ENCODE data around the gene TMEM222. TPM values are rescaled to one million over a fixed set of nuclear protein-coding genes. Genes with fewer than 3 reads are reported as not detected.
A peak's percentile ranks its signal among the peaks of the same experiment; 100 is the strongest.

The TMEM222 gene
- total RNA-seq, 2 donors from 2014 or later: 31.5 to 45.1 TPM

DNA sequence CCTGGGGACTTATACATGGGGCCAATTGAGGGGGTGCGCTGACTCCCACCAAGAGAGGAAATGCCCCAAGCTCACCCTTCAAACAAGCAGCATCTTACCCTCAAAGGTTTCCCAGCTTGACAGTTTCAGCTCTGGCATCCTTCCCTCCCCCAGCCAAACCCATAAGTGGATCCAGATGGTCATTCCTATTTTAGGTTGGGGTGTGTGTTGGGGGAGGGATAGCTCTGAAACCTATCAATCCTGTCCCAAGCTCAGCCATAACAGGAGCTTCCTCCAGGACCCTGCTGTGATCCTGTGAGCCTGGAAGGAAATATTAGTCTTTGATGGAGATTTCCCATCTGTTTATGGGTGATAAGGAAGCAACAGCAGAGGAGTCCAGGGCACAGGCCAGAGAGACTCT lies 3.4 kb upstream of the TMEM222 start:
- H3K36me3 ChIP-seq: no peaks in the 10 kb centered on the region
- TF ChIP-seq, protein P1, sequence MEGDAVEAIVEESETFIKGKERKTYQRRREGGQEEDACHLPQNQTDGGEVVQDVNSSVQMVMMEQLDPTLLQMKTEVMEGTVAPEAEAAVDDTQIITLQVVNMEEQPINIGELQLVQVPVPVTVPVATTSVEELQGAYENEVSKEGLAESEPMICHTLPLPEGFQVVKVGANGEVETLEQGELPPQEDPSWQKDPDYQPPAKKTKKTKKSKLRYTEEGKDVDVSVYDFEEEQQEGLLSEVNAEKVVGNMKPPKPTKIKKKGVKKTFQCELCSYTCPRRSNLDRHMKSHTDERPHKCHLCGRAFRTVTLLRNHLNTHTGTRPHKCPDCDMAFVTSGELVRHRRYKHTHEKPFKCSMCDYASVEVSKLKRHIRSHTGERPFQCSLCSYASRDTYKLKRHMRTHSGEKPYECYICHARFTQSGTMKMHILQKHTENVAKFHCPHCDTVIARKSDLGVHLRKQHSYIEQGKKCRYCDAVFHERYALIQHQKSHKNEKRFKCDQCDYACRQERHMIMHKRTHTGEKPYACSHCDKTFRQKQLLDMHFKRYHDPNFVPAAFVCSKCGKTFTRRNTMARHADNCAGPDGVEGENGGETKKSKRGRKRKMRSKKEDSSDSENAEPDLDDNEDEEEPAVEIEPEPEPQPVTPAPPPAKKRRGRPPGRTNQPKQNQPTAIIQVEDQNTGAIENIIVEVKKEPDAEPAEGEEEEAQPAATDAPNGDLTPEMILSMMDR (IDR thresholded peaks at IDR 0.05): no peak
- peaks cover 9 to 15% of the 10 kb centered on the region in 2 donors for H3K4me1 ChIP-seq (ENCODE audit: control insufficient read depth in 1 of 2, low read depth in 2 of 2)
- DNase-seq (ENCODE audit: low spot score) (no peak), ATAC-seq (ENCODE audit: insufficient number of reproducible peaks, low FRiP score, low read depth) (no peak)
- no peaks in the 10 kb centered on the region for H3K27me3 ChIP-seq (replicated peaks; ENCODE audit: insufficient read depth)
- no peaks in the 10 kb centered on the region for H3K9me3 ChIP-seq
- H3K27ac ChIP-seq: no peak overlapping the region
- no peak overlapping the region for H3K4me3 ChIP-seq

DNA sequence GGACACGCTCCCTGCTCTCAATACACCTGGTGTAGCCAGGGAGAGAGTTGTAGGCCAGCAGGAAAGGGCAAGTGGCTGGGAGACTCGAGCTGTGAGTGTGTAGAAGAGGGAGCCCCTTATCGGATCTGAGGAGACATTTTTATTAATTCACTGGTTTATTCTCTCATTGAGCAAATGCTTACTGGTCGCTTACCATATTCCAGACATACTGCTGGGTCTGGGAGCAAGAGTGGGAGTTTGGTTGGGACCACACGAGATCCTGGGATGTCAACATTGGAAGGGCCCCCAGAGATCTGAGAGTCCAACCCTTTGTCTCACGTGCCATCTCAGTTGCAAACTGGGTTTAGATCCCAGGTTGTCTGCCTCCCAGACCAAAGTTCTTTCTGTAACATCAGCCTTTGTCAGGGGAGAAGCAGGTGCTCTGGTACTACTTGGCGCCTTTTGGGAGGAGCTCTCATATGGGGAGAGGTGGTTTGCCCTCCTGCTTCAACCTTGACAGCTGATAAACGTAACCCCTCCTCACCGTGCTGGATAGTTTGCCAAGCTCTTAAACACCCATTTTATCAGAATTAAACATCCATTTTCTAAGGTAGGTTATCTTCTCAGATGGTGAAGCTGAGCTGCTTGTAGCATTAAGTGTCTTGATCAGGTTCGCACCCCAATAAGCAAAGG lies 742 bp downstream of the TMEM222 start:
- H3K27ac ChIP-seq: peak overlapping the region; percentile 74 to 89
- no peak for DNase-seq (ENCODE audit: low spot score)
- TF ChIP-seq, protein P1 (IDR thresholded peaks at IDR 0.05): no peak
- peak overlapping the region; percentile 91 for H3K4me3 ChIP-seq
- H3K9me3 ChIP-seq: no peaks in the 10 kb centered on the region
- ATAC-seq (ENCODE audit: insufficient number of reproducible peaks, low FRiP score, low read depth): no peak
- H3K36me3 ChIP-seq: peaks cover 17% of the 10 kb centered on the region
- no peaks in the 10 kb centered on the region for H3K27me3 ChIP-seq (replicated peaks; ENCODE audit: insufficient read depth)
- peaks cover 13 to 35% of the 10 kb centered on the region in 2 donors for H3K4me1 ChIP-seq (ENCODE audit: control insufficient read depth in 1 of 2, low read depth in 2 of 2)

DNA sequence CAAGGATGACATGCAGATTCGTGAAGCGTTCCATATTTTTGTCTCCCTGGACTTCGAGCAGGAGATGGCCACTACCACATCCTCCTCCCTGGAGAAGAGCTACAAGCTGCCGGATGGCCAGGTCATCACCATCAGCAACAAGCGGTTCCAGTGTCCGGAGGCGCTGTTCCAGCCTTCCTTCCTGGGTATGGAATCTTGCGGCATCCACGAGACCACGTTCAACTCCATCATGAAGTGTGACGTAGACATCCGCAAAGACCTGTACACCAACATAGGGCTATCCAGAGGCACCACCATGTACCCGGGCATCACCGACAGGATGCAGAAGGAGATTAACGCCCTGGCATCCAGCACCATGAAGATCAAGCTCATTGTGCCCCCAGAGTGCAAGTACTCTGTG lies 3.3 kb downstream of the TMEM222 start:
- ATAC-seq (ENCODE audit: insufficient number of reproducible peaks, low FRiP score, low read depth) (no peak), DNase-seq (ENCODE audit: low spot score) (no peak)
- TF ChIP-seq, protein P1 (IDR thresholded peaks at IDR 0.05): no peak
- H3K9me3 ChIP-seq: no peaks in the 10 kb centered on the region
- H3K4me3 ChIP-seq: no peak overlapping the region
- peaks cover 13 to 35% of the 10 kb centered on the region in 2 donors for H3K4me1 ChIP-seq (ENCODE audit: control insufficient read depth in 1 of 2, low read depth in 2 of 2)
- H3K27ac ChIP-seq: no peak overlapping the region
- no peaks in the 10 kb centered on the region for H3K27me3 ChIP-seq (replicated peaks; ENCODE audit: insufficient read depth)
- peaks cover 17% of the 10 kb centered on the region for H3K36me3 ChIP-seq

GRCh38 chr1:27327964-27328363 lies 6.0 kb downstream of the TMEM222 start:
- Histone ChIP-seq H3K27ac (no peak overlapping the region), H3K36me3 (peaks cover 35% of the 10 kb centered on the region), H3K27me3 (replicated peaks; ENCODE audit: insufficient read depth) (no peaks in the 10 kb centered on the region), H3K4me1 (ENCODE audit: control insufficient read depth in 1 of 2, low read depth in 2 of 2) (peaks cover 10 to 26% of the 10 kb centered on the region in 2 donors), H3K9me3 (no peaks in the 10 kb centered on the region), H3K4me3 (no peak overlapping the region)
- ATAC-seq (ENCODE audit: insufficient number of reproducible peaks, low FRiP score, low read depth) (no peak), DNase-seq (ENCODE audit: low spot score) (no peak)
- TF ChIP-seq, protein P1 (IDR thresholded peaks at IDR 0.05): no peak

DNA sequence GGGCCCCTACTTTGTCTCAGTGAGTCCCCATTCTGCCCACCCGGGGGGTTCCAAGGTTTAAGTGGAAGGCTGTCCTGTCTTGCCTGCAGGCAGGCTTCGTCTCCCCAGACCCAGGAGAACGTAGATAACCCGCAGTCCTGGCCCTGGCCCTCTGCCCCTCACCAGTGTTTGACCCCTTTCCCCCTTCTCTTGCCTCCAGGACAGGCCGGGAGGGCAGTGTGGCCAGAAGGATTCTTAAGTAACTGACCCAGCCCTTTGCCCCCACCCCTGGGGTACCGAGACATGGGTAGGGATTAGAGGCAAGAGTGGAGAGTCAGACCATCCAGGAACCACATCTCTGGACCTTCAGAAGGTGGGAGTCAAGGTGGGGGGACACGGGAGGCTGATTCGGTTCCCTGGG lies 8.8 kb downstream of the TMEM222 start:
- H3K27ac ChIP-seq: no peak overlapping the region
- ATAC-seq (ENCODE audit: insufficient number of reproducible peaks, low FRiP score, low read depth) (no peak), DNase-seq (ENCODE audit: low spot score) (no peak)
- no peak overlapping the region for H3K4me3 ChIP-seq
- TF ChIP-seq, protein P1 (IDR thresholded peaks at IDR 0.05): no peak
- H3K4me1 ChIP-seq (ENCODE audit: control insufficient read depth in 1 of 2, low read depth in 2 of 2): peaks cover 2 to 13% of the 10 kb centered on the region in 2 donors
- no peaks in the 10 kb centered on the region for H3K9me3 ChIP-seq
- peaks cover 54% of the 10 kb centered on the region for H3K36me3 ChIP-seq
- no peaks in the 10 kb centered on the region for H3K27me3 ChIP-seq (replicated peaks; ENCODE audit: insufficient read depth)

Data from thoracic aorta (tissue), 2 donors.